DOHH2 (cell line): ENCODE results near the gene CFAP68.

ENCODE experiments used
- H3F3A ChIP-seq: fragments of 200-600 bp; sonication (generic), shearing (Covaris generic); 2 replicates; pipeline ENCODE4 v1.6.0; 2016; ENCODE audit warnings: antibody characterized with exemption, mild to moderate bottlenecking; ENCODE audit not compliant: control insufficient read depth, insufficient read depth
- H3K27ac ChIP-seq: fragments of 200-600 bp; sonication (generic); 2 replicates; pipeline ENCODE4 v1.5.1; 2014; ENCODE audit warnings: low read depth, mild to moderate bottlenecking, low read length, moderate library complexity
- H3K27me3 ChIP-seq: fragments of 200-600 bp; sonication (generic); 2 replicates; pipeline ENCODE4 v1.6.1; 2014; ENCODE audit warnings: mild to moderate bottlenecking, low read length, mixed read lengths; ENCODE audit not compliant: control insufficient read depth
- H3K36me3 ChIP-seq: fragments of 200-600 bp; sonication (generic); 2 replicates; pipeline ENCODE4 v1.6.1; 2014; ENCODE audit warnings: mild to moderate bottlenecking, low read length, moderate library complexity, mixed read lengths; ENCODE audit not compliant: control insufficient read depth
- H3K4me1 ChIP-seq: fragments of 200-600 bp; sonication (generic); 2 replicates; pipeline ENCODE4 v1.6.1; 2014; ENCODE audit warnings: mild to moderate bottlenecking, low read length, mixed read lengths; ENCODE audit not compliant: control insufficient read depth
- H3K4me2 ChIP-seq: fragments of 200-600 bp; sonication (generic); 2 replicates; pipeline ENCODE4 v1.6.0; 2014; ENCODE audit warnings: mild to moderate bottlenecking, low read length, moderate library complexity
- H3K4me3 ChIP-seq: fragments of 200-600 bp; sonication (generic); 2 replicates; pipeline ENCODE4 v1.5.1; 2014; ENCODE audit warnings: mild to moderate bottlenecking, low read length, mixed read lengths
- H3K79me2 ChIP-seq: fragments of 200-600 bp; sonication (generic); 2 replicates; pipeline ENCODE4 v1.6.1; 2014; ENCODE audit warnings: mild to moderate bottlenecking, low read length, mixed read lengths; ENCODE audit not compliant: control insufficient read depth
- H3K9me2 ChIP-seq: fragments of 200-600 bp; sonication (generic); replicated peaks from 2 replicates; pipeline ENCODE4 v1.6.1; 2014; ENCODE audit warnings: mild to moderate bottlenecking, low read length, mixed read lengths; ENCODE audit not compliant: control insufficient read depth
- H3K9me3 ChIP-seq: fragments of 200-600 bp; sonication (generic); 2 replicates; pipeline ENCODE4 v1.6.1; 2014; ENCODE audit warnings: antibody characterized with exemption, low read length, mixed read lengths; ENCODE audit not compliant: control insufficient read depth, insufficient read depth
- H4K20me1 ChIP-seq: fragments of 200-600 bp; sonication (generic); 2 replicates; pipeline ENCODE4 v1.6.0; 2014; ENCODE audit warnings: low read depth, mild to moderate bottlenecking, antibody characterized with exemption, low read length, moderate library complexity; ENCODE audit not compliant: control insufficient read depth, insufficient read depth
- EZH2phosphoT487 ChIP-seq: fragments of 200-600 bp; sonication (generic); IDR thresholded peaks from 2 replicates; pipeline ENCODE4 v1.6.1; 2017; ENCODE audit warnings: borderline replicate concordance, mild to moderate bottlenecking, antibody characterized with exemption, low read length, moderate library complexity, mixed read lengths
- TF ChIP-seq, protein P1 (sequence below): fragments of 200-600 bp; sonication (generic); IDR thresholded peaks from one replicate; pipeline ENCODE4 v1.5.1; 2014; ENCODE audit warnings: antibody characterized with exemption, mild to moderate bottlenecking, low read depth, low read length; ENCODE audit not compliant: poor library complexity, severe bottlenecking

Gene CFAP68

DNA sequence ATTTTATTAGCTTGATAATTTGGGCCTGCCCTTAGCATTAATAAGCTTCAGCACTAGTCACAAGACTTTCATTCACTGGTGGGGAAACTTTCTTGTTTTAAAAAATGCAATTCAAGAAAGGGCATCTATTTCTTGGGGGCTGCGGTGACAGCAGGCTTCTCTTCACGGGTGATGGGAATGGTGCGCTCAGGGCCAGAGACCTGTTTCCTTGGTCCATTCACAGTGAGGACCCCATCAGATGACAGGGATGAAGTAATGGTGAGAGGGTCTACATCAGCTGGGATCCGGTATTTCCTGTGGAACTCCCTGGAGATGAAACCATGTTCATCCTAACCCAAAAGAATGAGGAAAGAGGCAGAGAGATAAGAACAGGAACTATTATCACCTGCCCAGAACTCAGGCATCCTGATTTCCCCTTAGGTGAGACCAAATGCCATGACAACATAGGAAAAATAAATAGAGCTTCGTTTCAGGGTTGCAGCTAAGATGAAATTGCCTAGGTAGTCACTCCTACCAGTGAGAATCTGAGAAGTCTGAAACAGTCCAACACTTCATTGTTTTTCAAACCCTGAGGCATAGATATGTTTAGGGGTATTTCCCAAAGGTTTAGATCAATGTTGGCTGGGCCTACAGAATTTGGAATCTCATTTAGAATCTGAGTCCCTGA is 29.4 kb downstream of the CFAP68 start:
- no peaks in the 10 kb centered on the region for H4K20me1 ChIP-seq
- no peaks in the 10 kb centered on the region for H3K36me3 ChIP-seq
- no peaks in the 10 kb centered on the region for H3K9me3 ChIP-seq
- H3K27me3 ChIP-seq = peaks cover 35% of the 10 kb centered on the region
- no peaks in the 10 kb centered on the region for H3K79me2 ChIP-seq
- no peaks in the 10 kb centered on the region for H3F3A ChIP-seq
- H3K9me2 ChIP-seq = no peaks in the 10 kb centered on the region
- no peak for TF ChIP-seq EZH2phosphoT487
- TF ChIP-seq, protein P1, sequence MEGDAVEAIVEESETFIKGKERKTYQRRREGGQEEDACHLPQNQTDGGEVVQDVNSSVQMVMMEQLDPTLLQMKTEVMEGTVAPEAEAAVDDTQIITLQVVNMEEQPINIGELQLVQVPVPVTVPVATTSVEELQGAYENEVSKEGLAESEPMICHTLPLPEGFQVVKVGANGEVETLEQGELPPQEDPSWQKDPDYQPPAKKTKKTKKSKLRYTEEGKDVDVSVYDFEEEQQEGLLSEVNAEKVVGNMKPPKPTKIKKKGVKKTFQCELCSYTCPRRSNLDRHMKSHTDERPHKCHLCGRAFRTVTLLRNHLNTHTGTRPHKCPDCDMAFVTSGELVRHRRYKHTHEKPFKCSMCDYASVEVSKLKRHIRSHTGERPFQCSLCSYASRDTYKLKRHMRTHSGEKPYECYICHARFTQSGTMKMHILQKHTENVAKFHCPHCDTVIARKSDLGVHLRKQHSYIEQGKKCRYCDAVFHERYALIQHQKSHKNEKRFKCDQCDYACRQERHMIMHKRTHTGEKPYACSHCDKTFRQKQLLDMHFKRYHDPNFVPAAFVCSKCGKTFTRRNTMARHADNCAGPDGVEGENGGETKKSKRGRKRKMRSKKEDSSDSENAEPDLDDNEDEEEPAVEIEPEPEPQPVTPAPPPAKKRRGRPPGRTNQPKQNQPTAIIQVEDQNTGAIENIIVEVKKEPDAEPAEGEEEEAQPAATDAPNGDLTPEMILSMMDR = no peak
- no peak overlapping the region for H3K4me3 ChIP-seq
- H3K4me2 ChIP-seq = no peak overlapping the region
- H3K4me1 ChIP-seq = no peaks in the 10 kb centered on the region
- H3K27ac ChIP-seq = no peak overlapping the region

DNA sequence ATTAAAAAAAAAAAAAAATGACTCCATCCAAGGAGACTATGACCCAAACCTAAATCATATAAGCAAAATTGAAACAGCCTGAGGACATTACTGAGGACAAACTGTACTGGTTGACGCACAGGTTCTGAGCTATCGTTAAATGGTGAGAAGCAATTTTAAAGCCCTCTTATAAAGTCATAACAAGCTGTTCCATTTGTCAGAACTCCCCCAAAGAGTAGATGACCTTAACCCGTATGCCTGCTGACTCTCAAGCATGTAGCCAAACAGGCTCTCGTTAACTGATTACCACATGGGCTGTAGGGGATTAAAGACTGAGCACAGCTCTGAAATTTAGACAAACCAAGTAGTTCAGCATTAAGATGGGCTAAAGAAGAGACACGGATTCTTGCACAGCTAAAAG is 30.0 kb downstream of the CFAP68 start:
- H3K9me3 ChIP-seq = no peaks in the 10 kb centered on the region
- no peak overlapping the region for H3K4me2 ChIP-seq
- peaks cover 40% of the 10 kb centered on the region for H3K27me3 ChIP-seq
- no peaks in the 10 kb centered on the region for H3K36me3 ChIP-seq
- no peak overlapping the region for H3K27ac ChIP-seq
- no peak overlapping the region for H3K4me3 ChIP-seq
- TF ChIP-seq, protein P1 = no peak
- TF ChIP-seq EZH2phosphoT487 = no peak
- H3K4me1 ChIP-seq = no peaks in the 10 kb centered on the region
- no peaks in the 10 kb centered on the region for H4K20me1 ChIP-seq
- H3K79me2 ChIP-seq = no peaks in the 10 kb centered on the region
- H3K9me2 ChIP-seq = no peaks in the 10 kb centered on the region
- H3F3A ChIP-seq = no peaks in the 10 kb centered on the region

DNA sequence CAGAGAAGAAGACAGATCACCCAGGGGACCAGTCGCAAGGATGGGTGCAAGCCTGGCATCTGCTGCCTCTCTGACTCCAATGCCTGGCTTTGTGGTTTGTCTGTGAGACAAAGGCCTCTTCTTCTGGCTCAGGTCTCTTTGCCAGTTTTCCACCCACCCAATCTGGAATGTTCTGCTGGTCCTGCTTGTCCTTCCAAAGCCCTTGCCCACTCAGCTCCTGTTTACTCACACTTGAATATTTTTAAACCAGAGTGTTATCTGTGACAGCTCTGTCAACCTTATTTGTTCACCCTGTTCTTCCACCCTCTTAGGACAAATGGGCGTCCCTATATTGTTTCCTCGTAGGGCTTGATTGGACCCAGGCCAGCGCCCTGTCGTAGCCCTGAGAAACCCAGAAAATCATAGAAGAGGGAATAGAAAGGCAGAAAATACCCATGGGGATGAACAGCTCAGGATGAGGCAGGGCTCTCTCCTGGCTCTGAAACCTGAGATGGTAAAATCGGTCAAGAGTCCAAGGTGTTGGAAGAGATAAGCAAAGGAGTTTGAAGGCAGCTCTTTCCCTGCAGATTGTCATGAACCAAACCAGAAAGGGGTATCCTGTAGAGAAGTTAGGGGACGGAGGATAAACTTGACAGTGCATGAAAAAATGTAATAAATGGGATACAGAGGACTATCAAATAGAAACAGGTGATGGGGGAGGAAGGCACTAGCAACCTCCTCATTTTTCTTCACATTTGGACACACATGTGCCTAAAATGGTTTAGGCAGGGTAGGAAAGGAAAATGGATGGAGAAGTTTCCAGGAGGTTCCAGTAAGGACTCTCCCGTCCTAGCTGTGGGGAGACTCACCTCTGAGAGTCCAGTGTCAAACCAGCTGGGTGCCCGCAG is 31.6 kb downstream of the CFAP68 start:
- Histone ChIP-seq H3K27me3 (peaks cover 48% of the 10 kb centered on the region), H4K20me1 (no peaks in the 10 kb centered on the region), H3K9me3 (no peaks in the 10 kb centered on the region), H3F3A (no peaks in the 10 kb centered on the region), H3K4me1 (no peaks in the 10 kb centered on the region), H3K79me2 (no peaks in the 10 kb centered on the region), H3K4me2 (no peak overlapping the region), H3K9me2 (no peaks in the 10 kb centered on the region), H3K36me3 (no peaks in the 10 kb centered on the region), H3K27ac (no peak overlapping the region), H3K4me3 (no peak overlapping the region)
- TF ChIP-seq, protein P1 = no peak
- TF ChIP-seq EZH2phosphoT487 = no peak
